ENCODE results near the gene SPTB. TPM values are rescaled to one million over a fixed set of nuclear protein-coding genes. Genes with fewer than 3 reads are reported as not detected.

Gene SPTB
- total and polyA plus RNA-seq, 9 of the 15 experiments (the other 6 are each of a cell fraction or from before 2014, with no cell fraction given): 0.21 to 45.9 (median 11.7) TPM

GRCh38 chr14:64706593-64707193 is 173.0 kb downstream of the SPTB start (continued):
- TF ChIP-seq FOXJ3 (CRISPR knock-in tag; IDR thresholded peaks at IDR 0.05) (no peak), ZKSCAN8 (CRISPR knock-in tag; IDR thresholded peaks at IDR 0.05) (no peak), SNRNP70 (optimal IDR thresholded peaks at IDR 0.05; ENCODE audit: low read depth, low read length) (no peak), STAT5B (CRISPR knock-in tag; IDR thresholded peaks at IDR 0.05) (no peak), RBM34 (IDR thresholded peaks at IDR 0.05; ENCODE audit: borderline replicate concordance, insufficient read depth, low read length) (no peak), GTF2E2 (tag; IDR thresholded peaks at IDR 0.05) (no peak), ARID2 (IDR thresholded peaks at IDR 0.05) (no peak), HDAC8 (tag; IDR thresholded peaks at IDR 0.05) (no peak)

DNA sequence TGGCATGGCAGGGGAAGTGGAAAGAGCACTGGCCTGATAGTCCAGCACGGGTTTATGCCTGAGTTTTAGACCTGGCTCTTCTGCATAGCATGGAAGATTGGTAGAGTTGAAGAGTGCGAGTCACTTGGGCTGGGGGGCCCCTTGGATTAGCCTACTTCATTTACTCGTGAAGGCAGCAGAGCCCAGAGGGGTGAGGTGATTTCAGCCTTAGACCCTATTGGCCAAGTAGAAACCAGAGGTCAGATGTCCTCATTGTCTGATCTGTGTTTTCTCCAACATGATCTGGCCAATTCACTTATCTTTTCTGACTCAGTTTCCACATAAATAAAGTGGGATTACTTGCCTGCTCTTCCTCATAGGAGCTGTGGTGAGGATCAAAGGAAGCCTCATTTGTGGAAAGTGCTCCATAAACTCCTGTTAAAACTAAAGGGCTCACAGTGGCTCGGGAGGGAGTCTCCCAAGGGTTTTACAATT is 173.6 kb downstream of the SPTB start:
- Histone ChIP-seq H3K9me3 (replicated peaks; ENCODE audit: control insufficient read depth, insufficient read depth, low read depth, low read length) (no peaks in the 10 kb centered on the region), H3K4me1 (replicated peaks in 1 of 2; ENCODE audit: control insufficient read depth in 2 of 2, insufficient read depth in 2 of 2, low read length in 2 of 2) (peaks cover 0 to 18% of the 10 kb centered on the region in 2 experiments; a peak in 2 of 5 replicates), H3K9me1 (ENCODE audit: control insufficient read depth, insufficient read depth, low read length) (no peaks in the 10 kb centered on the region), H3K9ac (ENCODE audit: insufficient read depth in 1 of 2, low read depth in 2 of 2, low read length in 2 of 2) (no peak overlapping the region), H3K36me3 (ENCODE audit: control insufficient read depth, insufficient read depth, low read length) (no peaks in the 10 kb centered on the region), H3K27ac (ENCODE audit: extremely low read depth, low read depth, low read length) (no peak overlapping the region), H3K4me3 (no peak overlapping the region), H3K79me2 (ENCODE audit: control insufficient read depth, insufficient read depth, low read length) (no peaks in the 10 kb centered on the region), H3K27me3 (ENCODE audit: control insufficient read depth in 2 of 2, insufficient read depth in 2 of 2, low read length in 2 of 2) (peaks cover 32 to 78% of the 10 kb centered on the region in 2 experiments), H4K20me1 (replicated peaks; ENCODE audit: control insufficient read depth, insufficient read depth, low read length) (no peaks in the 10 kb centered on the region), H3K4me2 (ENCODE audit: insufficient read depth, low read length) (no peak overlapping the region), H2AFZ (ENCODE audit: low read depth, low read length) (no peak overlapping the region)
- in situ Hi-C loops (cut with MboI) (no loop called here), intact Hi-C loops (cut with micrococcal nuclease) (no loop called here)
- 4% methylated on average over 3 of the region's 4 CpGs for WGBS (ENCODE audit: insufficient coverage, low coverage, missing lambda C conversion rate)
- no TSS peak for BruUV-seq (replicated peaks)
- DNase-seq (ENCODE audit: extremely low read depth in 1 of 4, low spot score in 3 of 4) (no peak), FAIRE-seq (no peak), ATAC-seq (no peak)
- POLR2A ChIA-PET: interaction anchor here (1.5 kb wide), 1 partner anchor 19 kb away, joined by 3 read pairs; no protein-coding TSS in a partner anchor
- CTCF ChIA-PET (ENCODE audit: low intra/inter-chr PET ratio): no interaction called here
- TF ChIP-seq SPI1 (IDR thresholded peaks at IDR 0.05; ENCODE audit: borderline replicate concordance, low read depth, low read length) (no peak), EWSR1 (IDR thresholded peaks at IDR 0.05; ENCODE audit: borderline replicate concordance, low read depth, partially characterized antibody) (no peak), KDM4B (IDR thresholded peaks at IDR 0.05; ENCODE audit: borderline replicate concordance in 2 of 2, low read depth in 1 of 2) (no peak), SP2 (IDR thresholded peaks at IDR 0.05; ENCODE audit: extremely low read depth, low read depth, low read length, poor library complexity, severe bottlenecking) (no peak), ZNF766 (CRISPR knock-in tag; conservative IDR thresholded peaks at IDR 0.05) (no peak), NCOR1 (IDR thresholded peaks at IDR 0.05) (no peak), ZNF263 (CRISPR knock-in tag; IDR thresholded peaks at IDR 0.05; ENCODE audit: borderline replicate concordance) (no peak), RBM34 (IDR thresholded peaks at IDR 0.05; ENCODE audit: borderline replicate concordance, insufficient read depth, low read length) (no peak)
- TF ChIP-seq, protein P1, sequence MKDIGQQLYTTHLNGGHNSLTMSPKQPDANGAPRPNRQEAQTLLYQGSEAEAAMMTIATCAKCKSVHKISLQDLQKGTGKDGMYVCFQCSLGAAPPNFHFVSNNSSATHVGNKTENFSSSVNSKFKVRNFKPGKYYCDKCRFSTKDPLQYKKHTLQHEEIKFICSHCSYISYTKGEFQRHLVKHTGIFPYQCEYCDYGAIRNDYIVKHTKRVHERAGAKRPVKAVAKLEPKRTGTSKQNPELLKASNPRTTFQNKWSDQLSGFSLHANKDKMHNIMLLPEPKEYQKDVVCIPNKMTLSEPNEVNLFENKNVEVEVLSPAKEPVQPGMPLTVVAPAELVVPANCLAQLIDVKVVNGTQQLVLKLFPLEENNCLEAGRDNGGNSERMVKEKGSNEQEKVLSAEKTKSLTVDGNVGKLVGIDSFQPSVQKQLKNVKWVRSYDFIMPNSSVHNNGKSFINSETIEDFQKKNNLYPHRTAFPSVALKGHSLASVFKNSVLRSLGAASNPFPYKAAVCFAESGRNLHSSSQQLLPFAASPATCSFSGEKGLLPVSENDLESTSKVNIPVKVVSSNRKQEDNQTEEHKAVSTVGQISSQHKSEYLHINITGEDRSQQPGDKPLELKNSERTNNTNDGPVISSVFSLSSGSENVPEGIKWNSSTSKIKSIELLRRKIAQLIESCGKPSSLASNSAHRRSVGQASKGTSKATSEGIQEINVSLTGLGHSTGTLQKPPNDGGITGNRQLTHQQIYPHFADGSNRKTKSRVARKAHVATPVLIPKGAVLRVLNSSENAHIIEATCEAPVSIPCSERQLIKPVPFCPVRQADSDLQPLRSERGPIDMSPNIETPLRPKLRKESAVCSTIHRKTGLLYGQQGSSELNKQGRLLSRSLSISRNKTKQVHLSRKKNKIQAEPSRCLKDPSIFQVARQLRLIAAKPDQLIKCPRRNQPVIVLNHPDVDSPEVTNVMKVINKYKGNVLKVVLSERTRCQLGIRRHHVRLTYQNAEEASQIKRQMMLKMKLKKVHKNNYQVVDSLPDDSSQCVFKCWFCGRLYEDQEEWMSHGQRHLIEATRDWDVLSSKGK (CRISPR knock-in tag; IDR thresholded peaks at IDR 0.05): no peak
- TF ChIP-seq, protein P2, sequence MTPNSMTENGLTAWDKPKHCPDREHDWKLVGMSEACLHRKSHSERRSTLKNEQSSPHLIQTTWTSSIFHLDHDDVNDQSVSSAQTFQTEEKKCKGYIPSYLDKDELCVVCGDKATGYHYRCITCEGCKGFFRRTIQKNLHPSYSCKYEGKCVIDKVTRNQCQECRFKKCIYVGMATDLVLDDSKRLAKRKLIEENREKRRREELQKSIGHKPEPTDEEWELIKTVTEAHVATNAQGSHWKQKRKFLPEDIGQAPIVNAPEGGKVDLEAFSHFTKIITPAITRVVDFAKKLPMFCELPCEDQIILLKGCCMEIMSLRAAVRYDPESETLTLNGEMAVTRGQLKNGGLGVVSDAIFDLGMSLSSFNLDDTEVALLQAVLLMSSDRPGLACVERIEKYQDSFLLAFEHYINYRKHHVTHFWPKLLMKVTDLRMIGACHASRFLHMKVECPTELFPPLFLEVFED (CRISPR knock-in tag; conservative IDR thresholded peaks at IDR 0.05): no peak

All from K562 (cell line).